Upper lobe of right lung (tissue), 1 donor: ENCODE results near the gene FKBP1A. TPM values are rescaled to one million over a fixed set of nuclear protein-coding genes. Genes with fewer than 3 reads are reported as not detected.

ENCODE experiments used
- ATAC-seq: fragments of 200-7000 bp; cut with Tn5 transposase; one replicate; pipeline ENCODE4 v1.9.1; 2020; ENCODE audit warnings: mild to moderate bottlenecking, moderate library complexity
- DNase-seq: peaks from one replicate; pipeline ENCODE4 v3.0.0-alpha.2; 2020
- H3K27ac ChIP-seq: fragments of 200-600 bp; one replicate; pipeline ENCODE4 v1.8.0; 2022
- H3K27me3 ChIP-seq: fragments of 200-600 bp; one replicate; pipeline ENCODE4 v1.8.0; 2022; ENCODE audit warnings: mild to moderate bottlenecking
- H3K36me3 ChIP-seq: fragments of 200-600 bp; one replicate; pipeline ENCODE4 v1.8.0; 2022
- H3K4me1 ChIP-seq: fragments of 200-600 bp; one replicate; pipeline ENCODE4 v1.8.0; 2022
- H3K4me3 ChIP-seq: fragments of 200-600 bp; one replicate; pipeline ENCODE4 v1.8.0; 2022; ENCODE audit warnings: mild to moderate bottlenecking
- H3K9me3 ChIP-seq: fragments of 200-600 bp; one replicate; pipeline ENCODE4 v1.8.0; 2022
- intact Hi-C: fragments of 100-400 bp; cut with DNase I; formaldehyde crosslinking; loops from one replicate; pipeline ENCODE4 v1.11.0; 2022
- total RNA-seq: library from RNA; stranded (reverse); fragmentation: NEBNext Ultra II Directional; extraction: Animal tissue kit (Norgen Biotek cat#: 25700); gene quantifications from one replicate; pipeline ENCODE4 v1.2.1, GENCODE V29; 2021
- TF ChIP-seq, protein P1 (sequence below): fragments of 200-600 bp; IDR thresholded peaks from one replicate; pipeline ENCODE4 v1.8.0; 2022; ENCODE audit warnings: antibody characterized with exemption
- donor health status: DM: no; HTN: yes; CAD: no; lungs with severe emphysema.

Gene FKBP1A
- total RNA-seq, 1 donor from 2014 or later, result 266 TPM

GRCh38 chr20:1423625-1424106 lies 30.8 kb upstream of the FKBP1A start:
- no peaks in the 10 kb centered on the region for H3K9me3 ChIP-seq
- H3K27me3 ChIP-seq, result no peaks in the 10 kb centered on the region
- TF ChIP-seq, protein P1, sequence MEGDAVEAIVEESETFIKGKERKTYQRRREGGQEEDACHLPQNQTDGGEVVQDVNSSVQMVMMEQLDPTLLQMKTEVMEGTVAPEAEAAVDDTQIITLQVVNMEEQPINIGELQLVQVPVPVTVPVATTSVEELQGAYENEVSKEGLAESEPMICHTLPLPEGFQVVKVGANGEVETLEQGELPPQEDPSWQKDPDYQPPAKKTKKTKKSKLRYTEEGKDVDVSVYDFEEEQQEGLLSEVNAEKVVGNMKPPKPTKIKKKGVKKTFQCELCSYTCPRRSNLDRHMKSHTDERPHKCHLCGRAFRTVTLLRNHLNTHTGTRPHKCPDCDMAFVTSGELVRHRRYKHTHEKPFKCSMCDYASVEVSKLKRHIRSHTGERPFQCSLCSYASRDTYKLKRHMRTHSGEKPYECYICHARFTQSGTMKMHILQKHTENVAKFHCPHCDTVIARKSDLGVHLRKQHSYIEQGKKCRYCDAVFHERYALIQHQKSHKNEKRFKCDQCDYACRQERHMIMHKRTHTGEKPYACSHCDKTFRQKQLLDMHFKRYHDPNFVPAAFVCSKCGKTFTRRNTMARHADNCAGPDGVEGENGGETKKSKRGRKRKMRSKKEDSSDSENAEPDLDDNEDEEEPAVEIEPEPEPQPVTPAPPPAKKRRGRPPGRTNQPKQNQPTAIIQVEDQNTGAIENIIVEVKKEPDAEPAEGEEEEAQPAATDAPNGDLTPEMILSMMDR, result no peak
- no peak overlapping the region for H3K4me3 ChIP-seq
- no peaks in the 10 kb centered on the region for H3K36me3 ChIP-seq
- ATAC-seq (peak; percentile 66), DNase-seq (no peak)
- H3K4me1 ChIP-seq, result no peaks in the 10 kb centered on the region
- intact Hi-C loops, result no loop called here
- H3K27ac ChIP-seq, result no peak overlapping the region

DNA sequence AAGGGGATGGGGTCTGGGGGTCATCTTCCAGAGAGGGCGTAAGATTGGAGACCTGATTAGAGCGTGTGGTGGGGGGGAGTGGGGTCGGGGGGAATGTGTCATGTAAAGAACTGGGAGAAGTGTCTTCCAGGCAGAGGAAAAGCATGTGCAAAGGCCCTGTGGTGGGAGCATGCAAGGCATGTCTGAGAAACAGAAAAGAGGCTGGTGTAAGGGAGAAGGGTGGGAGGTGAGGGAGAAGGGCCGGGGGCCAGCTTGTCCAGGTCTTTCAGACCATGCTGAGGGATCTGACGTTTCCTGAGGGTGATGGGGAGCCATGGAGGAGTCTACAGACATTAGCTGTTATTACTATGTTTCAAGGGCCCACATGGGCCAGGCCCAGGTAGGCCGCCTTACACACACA lies 30.4 kb upstream of the FKBP1A start:
- H3K9me3 ChIP-seq, result no peaks in the 10 kb centered on the region
- H3K4me1 ChIP-seq, result no peaks in the 10 kb centered on the region
- H3K27ac ChIP-seq, result no peak overlapping the region
- H3K27me3 ChIP-seq, result no peaks in the 10 kb centered on the region
- TF ChIP-seq, protein P1, result no peak
- no peak for DNase-seq
- ATAC-seq, result no peak
- intact Hi-C loops, result no loop called here
- no peak overlapping the region for H3K4me3 ChIP-seq
- no peaks in the 10 kb centered on the region for H3K36me3 ChIP-seq

DNA sequence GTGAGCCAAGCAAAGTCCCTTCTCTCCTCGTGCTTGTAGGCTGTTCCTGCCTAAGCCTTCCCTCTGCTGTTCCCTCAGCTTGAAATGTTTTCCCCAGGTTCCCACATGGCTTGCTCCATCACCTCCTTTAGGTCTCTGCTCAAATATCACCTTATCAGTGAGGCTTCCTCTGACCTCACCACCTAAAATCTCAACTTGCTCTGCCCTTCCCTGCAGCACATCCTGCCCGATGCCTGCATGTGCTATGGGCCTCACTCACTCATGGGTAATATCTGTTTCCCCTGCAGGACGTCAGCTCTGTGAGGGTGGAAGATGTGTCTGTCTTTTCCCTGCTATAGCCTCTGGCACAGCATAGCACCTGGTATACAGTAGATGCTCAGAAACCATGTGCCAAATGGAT lies 29.9 kb upstream of the FKBP1A start:
- Histone ChIP-seq H3K4me3 (no peak overlapping the region), H3K4me1 (no peaks in the 10 kb centered on the region), H3K27me3 (no peaks in the 10 kb centered on the region), H3K9me3 (no peaks in the 10 kb centered on the region), H3K27ac (no peak overlapping the region), H3K36me3 (no peaks in the 10 kb centered on the region)
- ATAC-seq, result no peak
- intact Hi-C loops, result no loop called here
- no peak for DNase-seq
- TF ChIP-seq, protein P1, result no peak

GRCh38 chr20:1420066-1420465 lies 27.2 kb upstream of the FKBP1A start:
- no peak for DNase-seq
- no peaks in the 10 kb centered on the region for H3K36me3 ChIP-seq
- no peak for ATAC-seq
- intact Hi-C loops, result no loop called here
- H3K27me3 ChIP-seq, result no peaks in the 10 kb centered on the region
- H3K27ac ChIP-seq, result no peak overlapping the region
- no peaks in the 10 kb centered on the region for H3K4me1 ChIP-seq
- no peaks in the 10 kb centered on the region for H3K9me3 ChIP-seq
- TF ChIP-seq, protein P1, result no peak
- no peak overlapping the region for H3K4me3 ChIP-seq

DNA sequence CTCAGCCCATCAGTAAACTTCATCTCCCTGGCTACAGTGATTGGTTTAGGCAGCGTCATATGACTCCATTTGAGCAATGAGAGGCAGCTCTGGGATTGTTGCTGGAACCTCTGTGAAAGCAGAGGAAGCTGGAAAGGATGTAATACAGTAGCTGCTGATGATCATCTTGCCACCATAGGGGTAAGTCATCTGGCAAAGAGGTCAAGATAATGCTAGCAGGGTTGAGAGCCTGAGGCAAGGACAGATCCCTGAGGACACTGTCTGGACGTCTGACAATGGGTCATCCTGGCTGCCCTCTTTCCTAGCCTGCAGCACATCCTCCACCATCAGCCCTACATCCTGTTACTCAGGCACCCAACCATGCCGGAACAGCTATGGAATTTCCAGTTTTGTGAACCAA lies 25.5 kb upstream of the FKBP1A start:
- TF ChIP-seq, protein P1, result no peak
- no peak for DNase-seq
- no peaks in the 10 kb centered on the region for H3K27me3 ChIP-seq
- ATAC-seq, result no peak
- intact Hi-C loops, result no loop called here
- no peak overlapping the region for H3K27ac ChIP-seq
- no peaks in the 10 kb centered on the region for H3K9me3 ChIP-seq
- H3K4me1 ChIP-seq, result no peaks in the 10 kb centered on the region
- H3K36me3 ChIP-seq, result no peaks in the 10 kb centered on the region
- H3K4me3 ChIP-seq, result no peak overlapping the region

GRCh38 chr20:1417790-1418189 lies 24.9 kb upstream of the FKBP1A start:
- ATAC-seq (no peak), DNase-seq (no peak)
- Histone ChIP-seq H3K4me1 (no peaks in the 10 kb centered on the region), H3K9me3 (no peaks in the 10 kb centered on the region), H3K27me3 (no peaks in the 10 kb centered on the region), H3K4me3 (no peak overlapping the region), H3K36me3 (no peaks in the 10 kb centered on the region), H3K27ac (no peak overlapping the region)
- intact Hi-C loops, result no loop called here
- TF ChIP-seq, protein P1, result no peak
